Measurements from ENCODE around the gene AANAT.

- peak; percentile 85 to 95 for TF ChIP-seq CTCF (conservative IDR thresholded peaks at IDR 0.05 in 1 of 2, IDR thresholded peaks at IDR 0.05 in 1 of 2; ENCODE audit: extremely low read depth in 1 of 2, insufficient read depth in 1 of 2, low read depth in 1 of 2, low read length in 2 of 2)
- no peak for TF ChIP-seq EZH2 (IDR thresholded peaks at IDR 0.05; ENCODE audit: borderline replicate concordance, low read length)
Measured at GRCh38 chr17:76506408-76507345, 39.3 kb downstream of the AANAT start.

All from mammary epithelial cell (primary cell).